Stomach (tissue), 9 donors: Measurements from ENCODE around the gene ANKRD40. TPM values are rescaled to one million over a fixed set of nuclear protein-coding genes. Genes with fewer than 3 reads are reported as not detected.

Experiments
- DNase-seq, 2 donors: peaks; one replicate each; pipeline versions ENCODE4 v3.0.0 to v3.0.0-alpha.2; 2013 to 2019
- H3K27ac ChIP-seq, 5 donors: fragments of 200-600 bp in 4 of 5; sonication (generic) in 4 of 5; one replicate each; pipeline ENCODE4 v1.5.1; 2013 to 2019; ENCODE audit warnings: mild to moderate bottlenecking in 1 of 5, moderate library complexity in 1 of 5
- H3K27me3 ChIP-seq, 3 donors: fragments of 200-600 bp; sonication (generic); one replicate each; pipeline ENCODE4 v1.5.1; 2017 to 2019; ENCODE audit warnings: mixed run types in 1 of 3
- H3K36me3 ChIP-seq, 4 donors: fragments of 200-600 bp; sonication (generic); 1 replicate in 3 of 4; 2 replicates in 1 of 4; pipeline ENCODE4 v1.5.1; 2016 to 2019
- H3K4me1 ChIP-seq, 4 donors: fragments of 200-600 bp; sonication (generic); one replicate each; pipeline ENCODE4 v1.5.1; 2016 to 2019
- H3K4me3 ChIP-seq, 4 donors: fragments of 200-600 bp; sonication (generic) in 3 of 4; one replicate each; pipeline ENCODE4 v1.5.1; 2016 to 2019; ENCODE audit warnings: mild to moderate bottlenecking in 1 of 4
- H3K9me3 ChIP-seq, 4 donors: fragments of 200-600 bp; sonication (generic); one replicate each; pipeline ENCODE4 v1.5.1; 2016 to 2019
- CTCF ChIP-seq, 7 experiments: fragments of 450-650 bp in 4 of 7; fragments of 200-600 bp in 3 of 7; sonication (generic) in 3 of 7; IDR thresholded peaks; one replicate each; pipeline ENCODE4 v1.5.1; 2016 to 2019; ENCODE audit warnings: antibody characterized with exemption in 7 of 7, control low read depth in 2 of 7, mild to moderate bottlenecking in 1 of 7
- EP300 ChIP-seq: sonication (generic); formaldehyde crosslinking; IDR thresholded peaks from one replicate; pipeline ENCODE4 v1.6.1; 2017; ENCODE audit warnings: antibody characterized with exemption
- POLR2A ChIP-seq, 4 donors: fragments of 450-650 bp; IDR thresholded peaks; one replicate each; pipeline ENCODE4 v1.6.1; 2016; ENCODE audit warnings: antibody characterized with exemption in 4 of 4, control low read depth in 2 of 4, mild to moderate bottlenecking in 1 of 4, moderate library complexity in 1 of 4
- POLR2AphosphoS5 ChIP-seq, 3 donors: sonication (generic); formaldehyde crosslinking; IDR thresholded peaks; one replicate each; pipeline ENCODE4 v1.6.1; 2016; ENCODE audit warnings: antibody characterized with exemption in 3 of 3
- WGBS, 5 donors: extraction: QIAGEN DNeasy Blood & Tissue Kit in 3 of 5; methylation state at CpG; one replicate each; pipeline versions ENCODE4 v1.1.5 to v1.1.7; 2013 to 2018; 5-methylcytosine and 5-hydroxymethylcytosine counted together
- intact Hi-C: fragments of 100-400 bp; cut with DNase I; formaldehyde crosslinking; loops from one replicate; pipeline ENCODE4 v1.15.1; 2023; ENCODE audit warnings: low total_unique reads
- polyA plus RNA-seq, 3 donors: library from polyadenylated mRNA; stranded (reverse); fragments of 200-250 nt; gene quantifications; one replicate each; pipeline ENCODE4 v1.2.3, GENCODE V29; 2013
- total RNA-seq, 5 donors: library from RNA; depleted of rRNA; stranded (reverse); fragments of >200 nt; gene quantifications; one replicate each; pipeline versions ENCODE4 v1.1.0 to v1.2.3, GENCODE V29; 2014 to 2016
- donor health status: healthy with polysubstance abuse.
- donor health status: Bipolar disorder and iron deficiency.
- donor health status: healthy.

Gene ANKRD40
- total and polyA plus RNA-seq, 8 donors, result 7.5 to 36.6 (median 19.9) TPM

- intact Hi-C loops, result no loop called here
- Histone ChIP-seq H3K27ac (peak overlapping the region in 1 of 5 donors; percentile 26), H3K4me3 (no peak overlapping the region), H3K27me3 (no peaks in the 10 kb centered on the region), H3K9me3 (peaks cover 0 to 5% (median 2%) of the 10 kb centered on the region in 4 donors), H3K36me3 (peaks cover 0 to 28% (median 0%) of the 10 kb centered on the region in 4 donors), H3K4me1 (peaks cover 4 to 17% (median 5%) of the 10 kb centered on the region in 4 donors)
- WGBS, 5 donors, result 42 to 67% (median 48%) methylated on average over 3 of the region's 3 CpGs
- TF ChIP-seq POLR2A (IDR thresholded peaks at IDR 0.05) (no peak), EP300 (no peak), CTCF (IDR thresholded peaks at IDR 0.05) (no peak), POLR2AphosphoS5 (IDR thresholded peaks at IDR 0.05) (no peak)
- DNase-seq, result no peak
Observed at GRCh38 chr17:50653738-50654137, 54.0 kb downstream of the ANKRD40 start.

GRCh38 chr17:50651661-50652060, 56.1 kb downstream of the ANKRD40 start:
- H3K27ac ChIP-seq, result no peak overlapping the region
- intact Hi-C loops, result no loop called here
- DNase-seq, result no peak
- H3K4me3 ChIP-seq, result no peak overlapping the region
- TF ChIP-seq EP300, result no peak
- H3K36me3 ChIP-seq, result peaks cover 0 to 11% (median 0%) of the 10 kb centered on the region in 4 donors
- H3K4me1 ChIP-seq, result no peaks in the 10 kb centered on the region
- H3K27me3 ChIP-seq, result no peaks in the 10 kb centered on the region
- peaks cover 0 to 5% (median 2%) of the 10 kb centered on the region in 4 donors for H3K9me3 ChIP-seq
- WGBS, 5 donors, result 94 to 100% (median 98%) methylated on average over 2 of the region's 2 CpGs

- Histone ChIP-seq H3K27me3 (no peaks in the 10 kb centered on the region), H3K4me3 (no peak overlapping the region), H3K27ac (no peak overlapping the region), H3K4me1 (no peaks in the 10 kb centered on the region), H3K9me3 (peaks cover 0 to 5% (median 2%) of the 10 kb centered on the region in 4 donors), H3K36me3 (no peaks in the 10 kb centered on the region)
- WGBS, 5 donors, result 71 to 82% (median 79%) methylated on average over 7 of the region's 7 CpGs
- intact Hi-C loops, result no loop called here
- DNase-seq, result peak in 1 of 2 donors; percentile 4
- TF ChIP-seq EP300, result no peak
- no peak for TF ChIP-seq POLR2A (IDR thresholded peaks at IDR 0.05)
- TF ChIP-seq CTCF (IDR thresholded peaks at IDR 0.05), result no peak
- no peak for TF ChIP-seq POLR2AphosphoS5 (IDR thresholded peaks at IDR 0.05)
Observed at GRCh38 chr17:50649042-50649908, 58.4 kb downstream of the ANKRD40 start.

GRCh38 chr17:50647187-50647586, 60.5 kb downstream of the ANKRD40 start:
- Histone ChIP-seq H3K27ac (no peak overlapping the region), H3K4me3 (no peak overlapping the region), H3K4me1 (peaks cover 2 to 7% (median 5%) of the 10 kb centered on the region in 4 donors), H3K36me3 (peaks cover 0 to 5% (median 0%) of the 10 kb centered on the region in 4 donors), H3K9me3 (no peaks in the 10 kb centered on the region), H3K27me3 (no peaks in the 10 kb centered on the region)
- intact Hi-C loops, result no loop called here
- 65 to 100% (median 85%) methylated on average over 2 of the region's 2 CpGs for WGBS, 5 donors
- TF ChIP-seq POLR2AphosphoS5 (IDR thresholded peaks at IDR 0.05) (no peak), EP300 (no peak), CTCF (IDR thresholded peaks at IDR 0.05) (no peak), POLR2A (IDR thresholded peaks at IDR 0.05) (no peak)
- peak in 1 of 2 donors; percentile 1 for DNase-seq
